Femur (tissue), 1 donor: Measurements from ENCODE around the gene RFTN2.
"Not testable (repeated sequence)": the region's sequence is repeated elsewhere in the genome, so short reads cannot be mapped to it uniquely, and the experiment has no call there.

Source experiments
- DNase-seq: peaks from one replicate; pipeline ENCODE4 v3.0.0-alpha.2; 2017

Gene RFTN2

GRCh38 chr2:197599285-197599965, 76.0 kb downstream of the RFTN2 start:
- no peak for DNase-seq

GRCh38 chr2:197598450-197598849, 76.9 kb downstream of the RFTN2 start:
- DNase-seq = no peak

GRCh38 chr2:197597166-197597565, 78.2 kb downstream of the RFTN2 start:
- DNase-seq = no peak

GRCh38 chr2:197596766-197597165, 78.6 kb downstream of the RFTN2 start:
- DNase-seq = no peak

GRCh38 chr2:197591339-197592072, 83.9 kb downstream of the RFTN2 start:
- DNase-seq = no peak

- DNase-seq = not testable (repeated sequence)
These were observed 88.1 kb downstream of the RFTN2 start for GRCh38 chr2:197587255-197587654.

- DNase-seq = not testable (repeated sequence)
These were observed 95.2 kb downstream of the RFTN2 start for GRCh38 chr2:197580166-197580565.

- DNase-seq = not testable (repeated sequence)
These were observed 97.1 kb downstream of the RFTN2 start for GRCh38 chr2:197578294-197578693.

GRCh38 chr2:197577446-197577845, 97.9 kb downstream of the RFTN2 start:
- no peak for DNase-seq

GRCh38 chr2:197576631-197577030, 98.8 kb downstream of the RFTN2 start:
- DNase-seq = peak; percentile 65

GRCh38 chr2:197575987-197576386, 99.4 kb downstream of the RFTN2 start:
- no peak for DNase-seq

GRCh38 chr2:197573608-197574007, 101.8 kb downstream of the RFTN2 start:
- no peak for DNase-seq

GRCh38 chr2:197571627-197572271, 103.6 kb downstream of the RFTN2 start:
- no peak for DNase-seq

- DNase-seq = no peak
These were observed 115.2 kb downstream of the RFTN2 start for GRCh38 chr2:197560146-197560665.

GRCh38 chr2:197559681-197560080, 115.7 kb downstream of the RFTN2 start:
- DNase-seq = no peak

- DNase-seq = no peak
These were observed 117.0 kb downstream of the RFTN2 start for GRCh38 chr2:197558393-197558792.

- DNase-seq = peak; percentile 45
These were observed 118.9 kb downstream of the RFTN2 start for GRCh38 chr2:197556456-197556855.

GRCh38 chr2:197555467-197555866, 119.9 kb downstream of the RFTN2 start:
- DNase-seq = no peak

GRCh38 chr2:197551260-197551659, 124.1 kb downstream of the RFTN2 start:
- not testable (repeated sequence) for DNase-seq

- no peak for DNase-seq
These were observed 126.8 kb downstream of the RFTN2 start for GRCh38 chr2:197548582-197548981.

- DNase-seq = no peak
These were observed 128.1 kb downstream of the RFTN2 start for GRCh38 chr2:197547163-197547900.

GRCh38 chr2:197543206-197543605, 132.2 kb downstream of the RFTN2 start:
- DNase-seq = no peak

- DNase-seq = no peak
These were observed 135.7 kb downstream of the RFTN2 start for GRCh38 chr2:197539734-197540133.
